Osteoblast (primary cell): ENCODE data around the gene PCK2. TPM values are rescaled to one million over a fixed set of nuclear protein-coding genes. Genes with fewer than 3 reads are reported as not detected.

Experiments
- DNase-seq: peaks from one replicate; pipeline ENCODE4 v3.0.0; 2011; ENCODE audit warnings: low spot score, mixed read lengths; ENCODE audit not compliant: insufficient read length; ENCODE audit errors: missing footprints
- H2AFZ ChIP-seq: 2 replicates; pipeline ENCODE4 v1.6.0; 2011; ENCODE audit warnings: mild to moderate bottlenecking, low read length
- H3K27ac ChIP-seq: 2 replicates; pipeline ENCODE4 v1.5.1; 2011; ENCODE audit warnings: mild to moderate bottlenecking, low read depth, low read length, moderate library complexity
- H3K27me3 ChIP-seq: 2 replicates; pipeline ENCODE4 v1.6.0; 2012; ENCODE audit warnings: mild to moderate bottlenecking, control low read depth, inconsistent platforms, low read length, moderate library complexity; ENCODE audit not compliant: insufficient read depth
- H3K36me3 ChIP-seq: 2 replicates; pipeline ENCODE4 v1.5.1; 2011; ENCODE audit warnings: mild to moderate bottlenecking, low read length, control low read depth, moderate library complexity; ENCODE audit not compliant: insufficient read depth
- H3K4me1 ChIP-seq: 2 replicates; pipeline ENCODE4 v1.5.1; 2011; ENCODE audit warnings: mild to moderate bottlenecking, low read length, control low read depth, moderate library complexity; ENCODE audit not compliant: insufficient read depth
- H3K4me2 ChIP-seq: 2 replicates; pipeline ENCODE4 v1.6.0; 2011; ENCODE audit warnings: mild to moderate bottlenecking, low read length; ENCODE audit not compliant: insufficient read depth
- H3K4me3 ChIP-seq: fragments of 200-600 bp; sonication (generic); 3 replicates; pipeline ENCODE4 v1.5.1; 2012; ENCODE audit warnings: mild to moderate bottlenecking, low read length, inconsistent platforms; ENCODE audit not compliant: insufficient read depth
- H3K79me2 ChIP-seq: 2 replicates; pipeline ENCODE4 v1.6.0; 2012; ENCODE audit warnings: mild to moderate bottlenecking, low read length, control low read depth, inconsistent platforms; ENCODE audit not compliant: insufficient read depth
- H3K9me3 ChIP-seq: 2 replicates; pipeline ENCODE4 v1.5.1; 2011; ENCODE audit warnings: low read depth, low read length, control low read depth
- H4K20me1 ChIP-seq: 2 replicates; pipeline ENCODE4 v1.6.0; 2012; ENCODE audit warnings: mild to moderate bottlenecking, low read length, control low read depth; ENCODE audit not compliant: insufficient read depth
- total RNA-seq: library from RNA; depleted of rRNA; stranded (reverse); fragments of >200 nt; gene quantifications from 2 replicates; pipeline ENCODE4 v1.2.3, GENCODE V29; 2012
- TF ChIP-seq, protein P1 (sequence below): IDR thresholded peaks from 2 replicates; pipeline ENCODE4 v1.5.1; 2011; ENCODE audit warnings: mild to moderate bottlenecking, low read depth, low read length, moderate library complexity; ENCODE audit errors: extremely low read depth

The PCK2 gene
- total RNA-seq, 1 donor, result 35.1 TPM

DNA sequence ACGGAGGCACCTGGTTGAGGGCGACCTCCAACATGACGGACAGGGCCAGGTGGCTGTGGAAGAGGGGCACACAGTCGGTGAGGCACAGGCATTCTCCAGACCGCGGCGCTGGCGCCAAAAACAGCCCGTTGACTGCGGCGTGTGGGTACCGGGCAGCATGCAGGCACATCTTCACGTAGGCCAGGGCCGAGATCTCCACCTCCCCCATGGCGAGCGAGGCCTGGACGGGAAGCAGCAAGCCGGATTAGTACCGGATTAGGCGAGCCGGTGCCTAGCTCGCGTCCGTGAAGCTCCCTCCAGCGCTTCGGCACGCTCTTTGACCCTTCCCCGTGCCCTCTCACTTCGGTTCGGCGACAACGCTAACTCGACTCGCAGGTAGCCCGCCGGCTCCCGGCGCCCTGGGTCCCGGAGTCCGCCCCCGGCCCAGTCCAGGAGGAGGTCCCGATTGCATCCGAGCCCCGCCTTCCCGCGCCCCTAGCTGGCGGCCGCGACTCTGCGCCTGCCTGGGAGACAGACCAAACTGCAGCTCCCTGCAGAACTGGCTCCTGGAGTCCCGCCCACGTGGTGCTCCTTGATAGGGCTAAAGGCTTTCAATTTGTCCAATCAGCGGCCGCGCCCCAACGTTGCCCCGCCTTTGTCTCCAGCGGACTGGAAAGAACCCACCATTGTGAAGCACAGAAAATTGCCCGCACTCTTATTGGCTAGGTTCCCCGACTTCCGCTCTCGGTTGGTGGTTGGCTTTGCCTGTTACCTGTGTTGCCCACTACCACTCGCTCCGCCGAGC, 47.2 kb downstream of the PCK2 start, which contains the start of gene EMC9:
Gene EMC9 (minus strand): TSS at position 495 of the 784 bp plus-strand sequence. CDS start 287 bp downstream, at position 208.
- TF ChIP-seq, protein P1, sequence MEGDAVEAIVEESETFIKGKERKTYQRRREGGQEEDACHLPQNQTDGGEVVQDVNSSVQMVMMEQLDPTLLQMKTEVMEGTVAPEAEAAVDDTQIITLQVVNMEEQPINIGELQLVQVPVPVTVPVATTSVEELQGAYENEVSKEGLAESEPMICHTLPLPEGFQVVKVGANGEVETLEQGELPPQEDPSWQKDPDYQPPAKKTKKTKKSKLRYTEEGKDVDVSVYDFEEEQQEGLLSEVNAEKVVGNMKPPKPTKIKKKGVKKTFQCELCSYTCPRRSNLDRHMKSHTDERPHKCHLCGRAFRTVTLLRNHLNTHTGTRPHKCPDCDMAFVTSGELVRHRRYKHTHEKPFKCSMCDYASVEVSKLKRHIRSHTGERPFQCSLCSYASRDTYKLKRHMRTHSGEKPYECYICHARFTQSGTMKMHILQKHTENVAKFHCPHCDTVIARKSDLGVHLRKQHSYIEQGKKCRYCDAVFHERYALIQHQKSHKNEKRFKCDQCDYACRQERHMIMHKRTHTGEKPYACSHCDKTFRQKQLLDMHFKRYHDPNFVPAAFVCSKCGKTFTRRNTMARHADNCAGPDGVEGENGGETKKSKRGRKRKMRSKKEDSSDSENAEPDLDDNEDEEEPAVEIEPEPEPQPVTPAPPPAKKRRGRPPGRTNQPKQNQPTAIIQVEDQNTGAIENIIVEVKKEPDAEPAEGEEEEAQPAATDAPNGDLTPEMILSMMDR, result peak; percentile 24
- Histone ChIP-seq H3K9me3 (no peaks in the 10 kb centered on the region), H4K20me1 (peaks cover 8% of the 10 kb centered on the region), H3K4me1 (peaks cover 46% of the 10 kb centered on the region), H3K79me2 (peaks cover 67% of the 10 kb centered on the region), H3K4me3 (peak within 1 kb of the TSS; percentile 82), H2AFZ (peak within 1 kb of the TSS; percentile 95), H3K27ac (peak within 1 kb of the TSS; percentile 89), H3K4me2 (peak within 1 kb of the TSS; percentile 95), H3K27me3 (no peaks in the 10 kb centered on the region), H3K36me3 (peaks cover 35% of the 10 kb centered on the region)
- peak; percentile 100 for DNase-seq

DNA sequence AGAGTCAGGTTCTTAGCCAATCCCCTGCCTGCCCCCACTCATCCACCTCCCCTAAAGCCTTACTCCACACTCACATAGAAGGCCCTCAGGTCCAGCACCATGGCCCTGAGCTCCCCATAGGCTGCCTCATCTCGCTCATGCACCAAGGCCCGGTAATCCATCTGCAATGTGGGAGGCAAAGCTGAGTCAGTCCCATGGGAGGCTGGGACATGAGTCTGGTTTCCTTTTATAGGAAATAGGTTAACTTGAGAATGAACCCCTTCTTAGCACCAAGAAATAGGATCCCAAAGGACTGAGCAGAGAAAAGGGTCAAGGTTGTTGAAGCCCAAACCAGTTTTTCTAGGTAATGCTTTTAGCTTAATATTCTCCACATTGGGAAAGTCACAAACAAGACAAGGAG, 49.4 kb downstream of the PCK2 start:
- Histone ChIP-seq H3K4me2 (peak overlapping the region; percentile 6), H3K36me3 (peaks cover 21% of the 10 kb centered on the region), H3K4me3 (no peak overlapping the region), H4K20me1 (peaks cover 10% of the 10 kb centered on the region), H3K4me1 (peaks cover 45% of the 10 kb centered on the region), H3K27ac (peak overlapping the region; percentile 47), H3K27me3 (no peaks in the 10 kb centered on the region), H3K9me3 (no peaks in the 10 kb centered on the region), H2AFZ (no peak overlapping the region), H3K79me2 (peaks cover 57% of the 10 kb centered on the region)
- TF ChIP-seq, protein P1, result no peak
- peak; percentile 90 for DNase-seq

DNA sequence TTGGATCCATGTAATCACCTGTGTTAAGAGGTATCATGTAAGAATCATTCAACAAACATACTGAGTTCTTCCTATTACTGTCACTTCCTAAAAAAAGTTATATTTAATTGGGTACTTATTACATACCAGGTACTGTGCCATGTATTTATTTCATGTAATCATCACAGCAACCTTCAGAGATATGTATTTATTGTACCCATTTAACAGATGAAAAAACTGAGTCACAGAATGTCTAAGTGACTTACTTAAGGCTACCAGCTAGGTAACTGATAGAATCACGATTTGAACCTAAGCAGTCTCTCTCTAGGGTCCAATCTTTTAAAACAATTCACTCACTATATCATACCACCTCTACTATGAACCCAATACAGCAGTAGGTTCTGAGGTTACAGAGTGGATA, 50.3 kb downstream of the PCK2 start:
- no peak for DNase-seq
- peaks cover 54% of the 10 kb centered on the region for H3K79me2 ChIP-seq
- TF ChIP-seq, protein P1, result no peak
- H3K27me3 ChIP-seq, result no peaks in the 10 kb centered on the region
- H3K4me2 ChIP-seq, result no peak overlapping the region
- H4K20me1 ChIP-seq, result peaks cover 12% of the 10 kb centered on the region
- peaks cover 16% of the 10 kb centered on the region for H3K36me3 ChIP-seq
- no peak overlapping the region for H3K4me3 ChIP-seq
- H3K4me1 ChIP-seq, result peaks cover 46% of the 10 kb centered on the region
- peak overlapping the region; percentile 47 for H3K27ac ChIP-seq
- no peaks in the 10 kb centered on the region for H3K9me3 ChIP-seq
- H2AFZ ChIP-seq, result no peak overlapping the region

DNA sequence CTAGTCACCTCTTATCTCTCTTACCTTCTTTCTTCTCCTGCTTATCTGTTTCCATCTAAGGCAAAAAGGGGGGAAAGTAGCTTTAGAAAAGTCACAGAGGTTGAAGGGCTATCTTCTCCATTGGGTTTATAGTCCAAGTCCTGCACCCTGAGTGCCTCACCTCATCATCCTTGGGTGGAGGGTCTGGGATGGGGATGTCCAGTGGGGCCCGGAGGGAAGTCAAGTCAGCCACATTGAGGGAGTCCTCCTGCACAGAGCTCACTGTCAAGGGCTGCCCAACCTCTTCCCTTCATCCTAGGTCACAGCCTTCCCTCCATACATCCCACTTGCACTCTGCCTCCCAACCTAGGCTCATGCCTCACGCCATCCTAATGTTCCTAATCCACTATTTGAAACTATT, 51.1 kb downstream of the PCK2 start:
- H3K79me2 ChIP-seq, result peaks cover 54% of the 10 kb centered on the region
- H4K20me1 ChIP-seq, result peaks cover 16% of the 10 kb centered on the region
- H2AFZ ChIP-seq, result no peak overlapping the region
- H3K9me3 ChIP-seq, result no peaks in the 10 kb centered on the region
- H3K4me1 ChIP-seq, result peaks cover 46% of the 10 kb centered on the region
- TF ChIP-seq, protein P1, result no peak
- DNase-seq, result no peak
- H3K4me2 ChIP-seq, result peak overlapping the region; percentile 82
- peak overlapping the region; percentile 84 for H3K4me3 ChIP-seq
- H3K27me3 ChIP-seq, result no peaks in the 10 kb centered on the region
- peaks cover 20% of the 10 kb centered on the region for H3K36me3 ChIP-seq
- no peak overlapping the region for H3K27ac ChIP-seq
